HG03342 (cell line): ENCODE data around the gene CALHM1.
"Not testable (repeated sequence)": the region's sequence is repeated elsewhere in the genome, so short reads cannot be mapped to it uniquely, and the experiment has no call there.

Source experiments
- ATAC-seq: cut with Tn5 transposase; IDR thresholded peaks from one replicate; pipeline ENCODE4 v1.9.1; 2021; ENCODE audit warnings: mild to moderate bottlenecking, moderate library complexity; ENCODE audit not compliant: unreplicated experiment

CALHM1 gene

DNA sequence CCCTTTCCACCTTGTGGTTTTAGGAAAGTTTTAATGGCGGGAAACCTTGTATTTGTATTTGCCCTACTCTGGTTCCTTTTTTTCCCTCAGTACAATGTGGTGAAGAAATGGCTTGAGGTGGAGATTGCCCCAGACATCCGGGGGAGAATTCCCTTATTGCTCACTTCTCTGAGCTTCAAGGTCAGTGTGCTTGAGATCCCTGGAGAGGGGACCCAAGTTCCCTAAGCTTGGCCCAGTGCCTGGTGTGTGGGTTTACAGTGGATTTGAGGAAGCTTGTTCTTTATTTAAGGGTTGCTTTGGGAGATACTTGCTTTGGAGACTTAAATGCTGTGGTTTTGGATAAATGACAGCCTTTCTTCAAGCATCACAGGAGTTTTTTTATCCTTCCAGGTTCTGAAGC, 24.8 kb downstream of the CALHM1 start:
- no peak for ATAC-seq

DNA sequence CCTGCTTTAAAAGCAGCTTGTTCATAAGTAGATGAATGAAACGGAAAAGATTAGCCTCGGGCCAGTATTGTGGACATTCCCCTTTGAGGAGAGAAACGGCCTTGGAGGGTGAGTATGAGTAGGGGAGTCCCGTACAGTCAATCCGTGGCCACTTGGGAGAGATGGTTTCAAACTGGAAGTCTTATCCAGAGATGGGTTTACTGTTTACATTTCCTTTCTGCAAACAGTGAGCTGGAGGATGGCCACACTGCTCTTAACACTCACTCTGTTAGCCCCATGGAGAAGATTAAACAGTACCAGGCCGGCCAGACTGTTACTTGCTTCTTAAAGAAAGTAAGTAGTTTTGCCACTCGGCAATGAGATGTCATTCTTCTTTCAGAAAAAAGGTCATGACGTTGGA, 26.8 kb downstream of the CALHM1 start:
- no peak for ATAC-seq

DNA sequence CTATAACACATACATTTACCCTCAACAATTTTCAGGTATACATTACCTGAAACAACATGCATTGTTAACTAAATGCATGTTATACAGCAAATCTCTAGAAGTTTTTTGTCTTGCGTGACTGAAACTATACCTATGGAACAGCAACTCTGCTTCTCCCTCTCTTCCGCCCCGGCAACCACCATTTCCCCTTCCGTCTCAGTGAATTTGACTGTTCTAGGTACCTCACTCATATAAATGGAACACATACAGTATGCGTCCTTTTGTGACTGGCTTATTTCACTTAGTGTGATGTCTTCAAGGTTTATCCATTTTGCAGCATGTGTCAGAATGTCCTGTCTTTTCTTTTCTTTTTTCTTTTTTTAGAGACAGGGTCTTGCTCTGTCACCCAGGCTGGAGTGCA, 29.1 kb downstream of the CALHM1 start:
- no peak for ATAC-seq

DNA sequence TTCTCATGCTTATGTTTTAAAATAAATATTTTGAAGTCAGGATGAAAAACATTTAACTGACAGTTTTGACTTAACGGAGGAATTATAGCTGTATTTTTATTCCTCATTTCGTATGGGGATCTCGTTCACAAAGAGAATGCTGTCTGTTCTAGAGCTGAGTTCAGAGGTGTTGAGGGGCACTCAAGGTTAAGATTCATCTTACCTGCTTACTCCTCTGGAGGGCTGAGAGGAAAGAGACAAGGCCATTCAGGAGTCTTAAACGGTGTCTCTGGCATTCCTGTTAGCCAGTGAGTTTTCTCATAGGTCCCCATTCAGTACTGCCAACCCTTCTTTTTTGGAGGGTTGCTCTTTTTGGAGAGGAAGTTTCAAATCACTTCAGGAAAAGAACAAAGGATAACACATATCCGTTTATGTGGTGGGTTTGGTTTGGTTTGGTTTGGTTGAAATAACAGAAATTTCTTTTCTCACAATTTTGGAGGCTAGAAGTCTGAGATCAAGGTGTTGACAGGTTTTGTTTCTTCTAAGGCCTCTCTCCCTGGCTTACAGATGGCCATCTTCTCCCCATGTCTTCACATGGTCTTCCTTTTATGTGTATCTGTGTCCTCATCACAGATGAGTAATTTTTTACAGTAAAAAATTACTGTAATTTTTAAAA, 29.6 kb downstream of the CALHM1 start:
- ATAC-seq: no peak

DNA sequence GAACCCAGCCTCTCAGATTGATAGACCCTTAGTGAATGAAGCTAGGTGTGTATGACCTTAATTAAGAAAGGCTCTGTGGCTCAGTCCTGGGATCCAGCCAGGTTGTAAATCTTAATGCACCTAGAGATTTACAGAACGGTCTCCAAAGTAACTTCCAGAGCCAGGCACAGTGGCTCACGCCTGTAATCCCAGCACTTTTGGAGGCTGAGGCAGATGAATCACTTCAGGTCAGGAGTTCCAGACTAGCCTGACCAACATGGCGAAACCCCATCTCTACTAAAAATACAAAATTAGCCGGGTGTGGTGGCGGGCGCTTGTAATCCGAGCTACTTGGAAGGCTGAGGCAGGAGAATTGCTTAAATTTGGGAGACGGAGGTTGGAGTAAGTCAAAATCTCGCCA, 30.8 kb downstream of the CALHM1 start:
- no peak for ATAC-seq

DNA sequence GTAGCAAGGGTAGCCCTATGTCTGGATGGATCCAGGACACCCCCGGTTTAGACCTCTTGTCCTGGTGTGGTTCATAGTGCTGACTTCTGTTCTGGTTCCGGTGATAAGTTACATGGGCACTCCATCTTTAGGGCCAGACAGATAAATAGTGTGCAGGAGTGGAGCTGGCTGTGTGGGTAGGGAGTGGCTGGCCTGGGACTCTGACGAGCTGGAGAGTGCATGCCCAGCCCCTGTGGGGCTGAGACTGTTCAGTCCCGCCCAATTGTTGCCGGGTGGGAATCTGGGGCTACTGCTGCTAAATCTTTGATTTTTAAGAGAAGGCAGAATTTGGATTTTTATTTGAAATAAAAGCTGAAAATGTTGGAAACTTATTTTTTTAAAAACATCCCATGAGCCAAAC, 35.0 kb downstream of the CALHM1 start:
- no peak for ATAC-seq

DNA sequence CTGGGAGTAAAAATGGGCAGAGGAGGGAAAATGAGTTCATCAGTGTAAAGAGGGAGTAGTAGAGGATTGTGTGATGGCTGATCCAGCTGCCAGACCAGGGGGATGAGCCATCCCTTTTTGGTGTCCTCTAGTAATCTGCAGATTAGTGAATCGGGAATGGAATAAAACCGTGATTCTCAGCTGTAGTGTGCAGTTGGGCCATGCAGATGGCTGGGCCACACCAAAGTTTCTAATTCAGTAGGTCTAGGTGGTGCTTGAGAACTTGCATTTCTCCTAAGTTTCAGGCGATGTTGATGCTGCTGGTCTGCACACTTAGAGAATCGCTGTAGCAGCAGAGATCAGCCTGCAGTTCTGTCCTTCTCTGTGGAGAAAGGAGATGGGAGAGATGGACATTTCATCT, 39.6 kb downstream of the CALHM1 start:
- no peak for ATAC-seq

DNA sequence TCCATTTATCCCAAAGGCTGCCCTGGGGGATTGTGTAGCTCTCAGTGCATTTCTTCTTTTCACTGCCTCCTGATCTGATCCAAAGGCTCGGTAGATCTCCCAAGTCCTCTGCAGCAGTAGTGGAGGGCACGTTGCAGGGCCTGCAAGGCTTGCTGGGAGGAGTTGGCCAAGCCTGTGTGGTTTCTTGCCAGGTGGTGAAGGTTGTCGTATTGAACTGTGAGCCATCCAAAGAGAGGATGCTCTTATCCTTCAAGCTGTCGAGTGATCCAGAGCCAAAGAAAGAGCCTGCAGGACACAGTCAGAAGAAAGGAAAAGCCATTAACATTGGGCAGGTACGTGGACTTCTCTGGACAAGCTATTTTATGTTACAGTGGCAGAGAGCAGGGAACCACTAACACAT, 41.1 kb downstream of the CALHM1 start:
- ATAC-seq: no peak

DNA sequence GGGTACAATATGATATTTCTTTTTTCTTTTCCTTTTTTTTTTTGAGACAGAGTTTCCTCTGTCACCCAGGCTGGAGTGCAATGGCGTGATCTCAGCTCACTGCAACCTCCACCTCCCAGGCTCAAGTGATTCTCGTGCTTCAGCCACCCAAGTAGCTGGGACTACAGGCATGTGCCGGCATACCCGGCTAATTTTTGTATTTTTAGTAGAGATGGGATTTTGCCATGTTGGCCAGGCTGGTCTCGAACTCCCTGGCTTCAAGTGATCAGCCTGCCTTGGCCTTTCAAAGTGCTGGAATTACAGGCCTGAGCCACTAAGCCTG, 41.6 kb downstream of the CALHM1 start:
- not testable (repeated sequence) for ATAC-seq

DNA sequence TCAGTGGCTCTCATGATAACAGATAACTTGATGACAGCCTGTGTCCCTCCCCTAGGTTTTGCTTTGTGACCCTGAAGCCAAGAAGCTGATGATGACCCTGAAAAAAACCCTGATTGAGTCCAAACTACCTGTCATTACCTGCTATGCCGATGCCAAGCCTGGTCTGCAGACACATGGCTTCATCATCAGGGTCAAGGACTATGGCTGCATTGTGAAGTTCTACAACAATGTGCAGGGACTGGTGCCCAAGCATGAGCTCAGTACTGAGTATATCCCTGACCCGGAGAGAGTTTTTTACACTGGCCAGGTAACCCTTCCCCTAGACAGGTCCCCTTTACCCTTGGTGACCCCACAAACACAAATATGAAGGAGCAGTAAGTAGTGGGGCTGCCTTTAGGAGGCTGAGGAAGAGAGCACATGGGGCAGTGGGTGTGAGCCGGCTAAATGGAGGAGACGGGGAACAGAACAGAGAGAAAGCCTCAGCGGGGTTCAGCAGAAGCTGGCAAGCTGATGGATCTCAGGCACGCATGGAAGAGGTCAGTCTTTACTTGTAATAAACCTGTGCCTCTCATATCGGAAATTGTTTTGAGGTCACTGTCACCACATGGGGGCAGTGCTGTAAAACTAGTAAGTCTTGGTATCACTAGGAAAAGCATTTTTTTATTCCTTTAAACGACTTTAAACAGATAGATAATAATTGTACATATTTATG, 42.1 kb downstream of the CALHM1 start:
- no peak for ATAC-seq

DNA sequence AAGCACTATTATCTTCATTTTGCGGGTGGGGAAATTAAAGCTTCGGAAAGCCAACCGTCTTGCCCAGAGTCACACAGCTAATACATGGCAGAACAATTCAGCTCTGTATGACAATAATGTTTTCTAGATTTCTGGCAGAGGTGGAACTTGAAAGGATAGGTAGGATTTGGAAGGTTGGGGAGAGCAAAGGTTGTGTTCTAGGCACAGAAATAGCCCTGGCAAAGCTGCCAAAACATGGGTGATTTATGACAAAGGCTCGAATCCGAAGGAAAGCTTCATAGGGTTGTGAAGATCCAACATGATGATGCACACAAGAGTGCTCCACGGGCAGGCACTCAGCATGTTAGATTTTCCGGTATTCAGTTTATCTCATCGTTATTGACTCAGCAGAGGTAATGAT, 43.1 kb downstream of the CALHM1 start:
- ATAC-seq: no peak

DNA sequence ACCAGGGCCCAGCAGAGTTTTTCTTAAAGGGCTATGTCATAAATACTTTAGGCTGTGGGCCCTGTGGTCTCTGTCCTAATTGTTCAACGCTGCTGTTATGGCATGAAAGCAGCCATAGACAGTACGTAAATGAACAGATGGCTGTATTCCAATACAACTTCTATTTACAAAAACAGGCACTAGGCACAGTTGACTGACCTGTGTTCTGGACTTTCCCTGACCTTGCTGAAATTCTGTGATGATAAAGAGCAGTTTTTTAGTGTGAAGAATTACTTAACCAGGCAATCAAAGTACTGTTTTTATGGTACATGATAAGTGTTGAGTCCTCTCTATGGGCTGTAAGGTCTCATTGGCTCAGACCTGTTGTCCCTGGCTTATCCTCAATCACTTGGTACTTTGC, 45.1 kb downstream of the CALHM1 start:
- ATAC-seq: no peak
